Activated CD4-positive, alpha-beta T cell treated with anti-CD3 and anti-CD28 coated beads, Interleukin-2, Interleukin-6, amounts not matched to agents 100 ng/mL and 50 ng/mL, durations not matched to agents 16 hours and 8 hours (primary cell): ENCODE data around the gene ACVRL1.
"Not testable (repeated sequence)": the region's sequence is repeated elsewhere in the genome, so short reads cannot be mapped to it uniquely, and the experiment has no call there.

Experiments used
- DNase-seq: peaks from one replicate; pipeline ENCODE4 v3.0.0-alpha.2; 2020

The ACVRL1 gene

DNA sequence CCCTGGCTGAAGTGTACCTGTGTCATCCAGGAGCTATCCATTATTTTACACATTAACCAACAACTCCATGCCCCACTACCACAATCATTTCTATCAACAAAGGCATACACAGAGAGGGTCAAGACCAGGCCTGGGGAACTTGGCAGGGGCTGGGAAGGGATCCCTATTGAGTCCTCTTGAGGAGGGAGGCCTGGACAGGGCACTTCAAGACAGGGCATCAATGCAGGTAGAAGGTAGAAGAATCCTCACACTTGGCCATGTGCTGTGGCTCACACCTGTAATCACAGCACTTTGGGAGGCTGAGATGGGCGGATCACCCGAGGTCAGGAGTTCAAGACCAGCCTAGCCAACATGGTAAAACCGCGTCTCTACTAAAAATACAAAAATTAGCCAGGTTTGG is 32.8 kb upstream of the ACVRL1 start:
- no peak for DNase-seq

DNA sequence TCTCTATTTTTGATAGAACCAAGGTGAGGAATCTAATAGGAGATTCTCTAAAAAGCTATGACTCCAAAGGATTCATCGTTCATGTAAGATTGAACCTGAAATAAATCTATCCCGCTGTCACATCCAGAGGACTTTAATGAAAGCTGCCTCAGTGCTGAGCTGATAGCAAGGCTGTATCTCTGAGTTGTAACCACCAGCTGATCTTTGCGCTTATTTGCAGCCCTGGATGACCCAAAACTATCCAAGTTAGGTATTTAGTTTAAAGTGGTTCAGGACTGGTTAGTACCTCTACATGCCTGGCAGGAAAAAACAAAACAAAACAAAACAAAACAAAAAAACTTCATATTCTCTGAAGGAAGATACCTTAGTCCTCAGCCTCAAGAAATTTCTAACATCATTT is 28.2 kb upstream of the ACVRL1 start:
- DNase-seq: no peak

- no peak for DNase-seq
Measured at GRCh38 chr12:51883295-51883694, 24.0 kb upstream of the ACVRL1 start.

DNA sequence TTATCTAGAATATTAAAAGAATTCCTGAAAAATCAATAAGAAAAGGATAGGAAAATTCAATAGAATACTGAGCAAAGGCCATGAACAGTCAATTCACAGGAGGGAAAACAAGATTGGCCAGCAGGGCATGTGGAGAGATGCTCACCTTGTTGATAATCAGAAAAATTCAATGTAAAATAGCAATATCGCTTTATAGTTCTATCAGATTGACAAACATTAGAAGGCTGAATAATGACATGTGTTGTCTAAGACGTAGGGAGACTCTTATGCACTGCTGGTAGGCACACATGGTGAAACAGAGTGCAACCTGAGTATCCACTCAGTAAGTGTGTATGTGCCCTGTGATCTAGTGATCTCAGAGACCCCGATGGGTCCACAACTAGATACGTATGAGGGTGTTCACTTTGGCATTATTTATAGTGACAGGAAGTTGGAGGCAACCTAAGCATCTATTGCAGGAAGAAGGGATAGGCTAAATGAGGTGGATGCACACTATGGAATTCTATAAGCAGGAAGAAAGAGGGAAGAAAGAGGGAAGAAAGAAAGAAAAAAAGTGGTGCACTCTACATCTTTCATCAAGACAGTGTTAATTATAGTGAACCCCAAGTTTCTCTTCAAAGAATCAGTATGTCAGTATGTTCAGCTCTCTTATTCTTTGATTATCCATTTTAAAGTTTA is 23.2 kb upstream of the ACVRL1 start:
- DNase-seq: no peak

DNA sequence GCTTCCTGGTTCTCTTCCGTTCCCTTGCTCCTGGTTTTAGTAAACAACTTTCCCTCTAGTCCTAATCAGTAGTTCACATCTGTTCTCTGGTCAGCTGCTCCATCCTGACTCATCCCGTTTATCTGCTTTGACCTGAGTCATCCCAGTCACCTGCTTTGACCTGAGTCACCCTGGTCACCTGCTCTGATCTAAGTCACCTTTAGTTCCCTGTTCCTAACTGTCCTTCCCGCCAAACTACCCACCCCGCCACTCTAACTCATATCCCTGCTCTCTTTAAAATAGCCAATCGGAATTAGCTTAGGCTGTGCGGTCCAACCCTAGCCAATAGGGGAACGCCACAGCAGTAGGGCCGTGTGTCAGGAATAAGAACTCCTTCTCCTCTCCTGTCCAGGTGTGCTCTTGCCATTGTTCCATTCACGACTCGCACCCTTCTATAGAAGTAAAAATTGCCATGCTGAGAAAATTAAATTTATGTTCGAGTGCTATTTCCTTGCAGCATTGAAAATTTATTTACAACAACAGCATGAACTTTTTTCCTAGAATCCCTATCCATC is 22.6 kb upstream of the ACVRL1 start:
- peak; percentile 9 for DNase-seq

DNA sequence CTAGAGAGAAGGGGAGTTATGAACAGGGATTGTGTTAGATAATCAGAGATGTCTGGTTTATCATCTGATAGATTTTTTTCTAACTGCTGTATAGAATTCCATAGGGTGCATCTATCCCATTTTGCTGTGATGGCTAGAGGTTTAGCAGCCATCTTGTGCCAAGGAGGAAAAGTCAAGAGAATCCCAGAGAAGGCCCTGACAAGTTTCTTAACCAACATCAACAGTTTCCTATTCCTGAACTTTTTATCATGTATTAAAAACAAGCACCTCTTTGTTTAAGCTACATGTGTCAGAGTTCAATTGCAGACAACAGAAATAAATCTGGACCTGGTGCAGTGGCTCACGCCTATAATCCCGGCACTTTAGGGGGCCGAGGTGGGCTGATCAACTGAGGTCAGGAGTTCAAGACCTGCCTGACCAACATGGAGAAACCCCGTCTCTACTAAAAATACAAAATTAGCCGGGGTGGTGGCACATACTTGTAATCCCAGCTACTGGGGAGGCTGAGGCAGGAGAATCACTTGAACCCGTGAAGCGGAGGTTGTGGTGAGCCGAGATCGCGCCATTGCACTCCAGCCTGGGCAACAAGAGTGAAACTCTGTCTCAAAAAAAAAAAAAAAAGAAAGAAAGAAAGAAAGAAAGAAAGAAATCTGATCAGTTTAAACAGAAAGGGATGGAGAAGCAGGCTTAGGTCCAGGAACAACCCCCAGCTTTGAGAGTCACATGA is 21.8 kb upstream of the ACVRL1 start:
- DNase-seq: not testable (repeated sequence)

- peak; percentile 71 for DNase-seq
Measured at GRCh38 chr12:51886021-51886710, 21.1 kb upstream of the ACVRL1 start.

- no peak for DNase-seq
Measured at GRCh38 chr12:51887476-51888315, 19.6 kb upstream of the ACVRL1 start, which contains the start of gene ANKRD33. Gene ANKRD33 (plus strand): TSS chr12:51888103. CDS start chr12:51888187, 84 bp downstream.

GRCh38 chr12:51888316-51889215 is 18.7 kb upstream of the ACVRL1 start:
- DNase-seq: no peak

DNA sequence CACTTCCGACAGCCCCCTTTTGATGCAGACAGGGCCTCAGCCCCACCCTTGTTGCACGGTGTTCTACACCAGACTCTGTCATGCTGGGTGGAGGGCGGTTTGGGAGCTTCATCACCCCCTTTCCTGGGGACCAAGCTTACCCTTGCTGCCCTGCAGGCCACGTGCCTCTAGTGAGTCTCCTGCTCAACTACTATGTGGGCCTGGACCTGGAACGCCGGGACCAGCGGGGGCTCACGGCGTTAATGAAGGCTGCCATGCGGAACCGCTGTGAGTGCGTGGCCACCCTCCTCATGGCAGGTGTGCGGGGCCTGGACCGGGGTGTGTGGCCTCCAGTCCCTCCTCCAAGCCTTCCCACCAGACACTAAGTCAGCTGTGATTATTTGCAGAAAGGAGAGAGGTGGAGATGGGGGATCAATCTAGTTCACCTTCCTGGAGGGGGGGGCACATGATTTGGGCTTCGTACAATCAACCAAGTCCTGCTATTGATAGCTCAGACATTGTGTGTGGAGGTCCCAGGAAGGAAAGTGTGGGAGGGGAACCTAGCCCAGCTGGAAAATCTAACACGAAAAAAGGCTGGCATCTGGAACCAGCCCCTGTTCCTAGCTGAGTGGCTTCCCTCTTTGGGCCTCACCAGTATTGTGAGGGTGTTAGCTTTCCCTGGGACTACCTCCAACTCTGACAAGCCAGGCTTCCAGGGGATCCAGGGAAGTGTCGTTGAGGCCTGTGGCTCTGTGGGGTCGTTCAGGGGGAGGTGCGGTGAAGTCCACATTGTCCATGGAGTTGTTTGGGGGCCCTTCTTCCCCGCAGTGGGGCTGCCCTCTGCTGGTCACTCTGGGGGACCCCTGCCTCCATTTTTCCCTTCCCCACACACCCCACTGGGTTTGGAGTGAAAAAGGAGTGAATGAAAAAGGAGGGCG is 17.8 kb upstream of the ACVRL1 start:
- DNase-seq: no peak

- DNase-seq: no peak
Measured at GRCh38 chr12:51890133-51890464, 17.2 kb upstream of the ACVRL1 start.

GRCh38 chr12:51890511-51891171 is 16.7 kb upstream of the ACVRL1 start:
- no peak for DNase-seq

- DNase-seq: no peak
Measured at GRCh38 chr12:51891843-51892242, 15.5 kb upstream of the ACVRL1 start.

GRCh38 chr12:51893786-51894185 is 13.5 kb upstream of the ACVRL1 start:
- no peak for DNase-seq

- no peak for DNase-seq
Measured at GRCh38 chr12:51895378-51896135, 11.7 kb upstream of the ACVRL1 start.

GRCh38 chr12:51896236-51896635 is 11.1 kb upstream of the ACVRL1 start:
- DNase-seq: no peak

DNA sequence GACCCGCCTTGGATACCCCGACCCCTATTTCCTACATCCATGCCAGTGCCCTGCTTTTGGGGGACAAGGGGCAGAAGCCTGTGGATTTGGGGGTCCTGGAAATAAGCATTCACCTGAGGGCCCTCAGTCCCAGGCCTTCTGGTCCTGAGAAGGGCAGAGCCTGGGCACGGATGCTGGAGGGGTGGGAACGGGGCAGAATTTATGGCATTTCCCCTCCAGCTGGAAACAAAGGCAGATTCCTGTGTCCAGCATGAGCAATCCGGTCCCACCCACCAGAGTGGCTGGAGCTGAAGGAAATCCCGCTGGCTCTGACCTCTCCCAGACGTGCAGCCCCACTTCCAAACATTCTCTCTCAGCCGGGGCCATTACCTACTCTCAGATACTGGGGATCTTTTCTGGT is 10.1 kb upstream of the ACVRL1 start:
- DNase-seq: no peak

DNA sequence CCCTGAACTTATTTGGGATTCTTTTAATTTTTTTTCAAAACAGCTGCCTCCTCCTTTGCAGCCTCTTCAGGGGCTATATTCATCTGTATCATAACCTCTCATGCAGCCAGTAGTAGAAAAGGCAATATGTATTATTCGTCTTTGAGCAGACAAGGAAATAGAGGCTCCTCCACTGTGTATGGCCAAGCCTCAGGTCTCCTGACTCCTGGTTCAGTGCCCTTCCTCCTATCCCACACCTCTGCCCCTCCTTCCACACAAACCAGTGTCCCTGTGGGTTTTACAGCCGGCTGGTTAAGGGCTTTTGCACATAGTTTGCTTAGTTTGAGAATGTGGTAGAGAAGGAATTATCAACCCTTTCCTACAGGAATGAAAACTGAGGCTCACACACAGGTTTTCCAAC is 8.8 kb upstream of the ACVRL1 start:
- no peak for DNase-seq

- no peak for DNase-seq
Measured at GRCh38 chr12:51898937-51899336, 8.4 kb upstream of the ACVRL1 start.
